GM21360 (cell line): ENCODE measurements around the gene WDR37.
"Not testable (repeated sequence)": the region's sequence is repeated elsewhere in the genome, so short reads cannot be mapped to it uniquely, and the experiment has no call there.

Experiments
- ATAC-seq: cut with Tn5 transposase; IDR thresholded peaks from one replicate; pipeline ENCODE4 v1.9.1; 2021; ENCODE audit warnings: mild to moderate bottlenecking, moderate library complexity; ENCODE audit not compliant: unreplicated experiment

The WDR37 gene

DNA sequence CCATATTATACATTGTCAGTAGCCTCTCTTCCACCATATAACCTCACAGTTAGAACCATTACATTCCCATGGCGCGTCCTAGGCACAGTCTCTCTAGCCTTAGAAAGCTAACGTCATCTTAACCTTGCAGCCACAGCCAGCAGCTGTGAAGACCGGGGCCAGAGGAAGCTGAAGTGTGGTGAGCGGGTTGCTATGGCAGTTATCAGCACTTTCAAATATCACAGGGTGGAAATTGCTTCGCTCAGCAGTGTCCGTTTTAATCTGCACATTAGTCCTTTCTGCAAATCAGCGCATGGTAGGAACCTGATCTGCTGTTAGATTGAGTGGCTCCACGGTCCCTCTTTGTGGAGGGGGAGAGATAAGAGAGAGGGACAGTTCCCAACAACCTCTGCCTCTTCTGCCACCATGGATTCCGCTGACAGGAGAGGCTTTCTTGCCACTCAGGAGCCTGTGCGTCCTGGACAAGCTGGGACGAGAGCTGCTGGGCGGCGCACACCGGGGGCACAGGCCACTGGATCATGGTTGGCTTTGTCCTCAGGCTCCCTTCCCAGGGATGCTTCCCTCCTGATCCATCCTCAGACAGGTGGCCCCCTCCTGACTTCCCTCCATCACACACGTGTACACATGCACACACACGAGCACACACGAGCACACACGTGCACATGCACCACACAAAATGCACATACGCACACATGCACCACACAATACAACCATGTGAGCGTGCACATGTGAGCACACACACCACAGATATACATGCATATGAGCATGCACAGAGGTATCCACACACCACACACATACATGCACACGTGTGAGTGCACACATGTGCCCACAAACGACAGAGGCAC, 93.8 kb downstream of the WDR37 start:
- no peak for ATAC-seq

DNA sequence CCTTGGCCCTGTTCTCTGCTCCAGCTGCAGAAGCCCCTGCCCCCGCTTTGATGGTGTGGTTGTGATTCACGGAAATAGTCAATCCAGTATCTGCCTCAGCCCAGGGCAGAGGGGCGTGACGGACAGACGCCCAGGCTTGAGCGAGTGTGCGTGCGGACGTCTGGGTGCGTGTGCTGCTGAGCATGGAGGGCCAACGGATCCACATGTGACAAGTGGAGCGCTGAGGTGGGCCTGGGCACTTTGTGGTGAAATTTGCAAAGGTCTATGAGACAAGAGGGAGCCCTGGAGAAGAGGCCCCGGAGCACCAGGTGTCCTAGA, 94.4 kb downstream of the WDR37 start:
- no peak for ATAC-seq

DNA sequence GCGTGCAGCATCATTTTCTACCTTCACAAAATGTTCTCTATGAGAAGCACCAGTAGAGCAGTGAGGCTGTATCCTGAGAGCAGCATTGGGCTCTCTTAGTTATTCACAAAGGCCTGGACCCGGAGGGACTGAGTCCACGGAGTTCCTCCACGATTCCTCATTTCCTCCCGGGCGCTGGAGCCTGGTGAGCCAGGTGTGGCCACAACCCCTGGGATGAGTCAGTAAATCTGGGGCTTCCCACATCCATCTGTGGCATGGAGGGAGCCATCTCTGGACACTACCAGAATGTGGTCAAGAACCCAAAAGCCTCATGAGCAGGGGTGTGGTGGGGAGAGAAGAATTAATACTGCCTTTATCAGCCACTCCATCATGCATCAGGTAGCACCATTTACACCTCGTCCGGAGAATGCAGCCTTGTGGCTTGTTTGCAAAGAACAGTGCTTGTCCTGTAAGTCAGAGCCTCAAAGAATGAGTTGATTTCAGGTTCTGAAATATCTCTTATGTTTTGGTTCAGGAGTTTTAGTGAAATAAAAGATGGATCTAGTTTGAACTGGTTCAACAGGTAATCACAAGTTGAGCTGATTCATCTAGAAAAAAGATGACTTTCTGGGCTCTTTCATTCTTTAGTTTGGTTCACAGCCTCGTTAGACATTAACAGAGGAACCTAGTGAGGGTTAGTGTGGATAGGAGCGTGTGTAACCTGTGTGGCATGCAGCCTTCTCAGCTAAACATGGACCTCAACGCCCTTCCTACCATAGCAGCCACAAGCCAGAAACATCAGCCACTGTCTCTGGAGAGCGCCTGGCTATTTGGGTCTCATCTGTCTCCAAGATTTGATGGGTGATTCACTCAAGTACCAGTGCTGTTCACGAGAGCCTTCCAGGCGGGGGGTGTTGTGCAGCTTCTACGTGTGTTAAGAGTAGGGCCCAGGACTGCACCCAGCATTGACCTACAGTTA, 95.2 kb downstream of the WDR37 start:
- ATAC-seq = no peak

DNA sequence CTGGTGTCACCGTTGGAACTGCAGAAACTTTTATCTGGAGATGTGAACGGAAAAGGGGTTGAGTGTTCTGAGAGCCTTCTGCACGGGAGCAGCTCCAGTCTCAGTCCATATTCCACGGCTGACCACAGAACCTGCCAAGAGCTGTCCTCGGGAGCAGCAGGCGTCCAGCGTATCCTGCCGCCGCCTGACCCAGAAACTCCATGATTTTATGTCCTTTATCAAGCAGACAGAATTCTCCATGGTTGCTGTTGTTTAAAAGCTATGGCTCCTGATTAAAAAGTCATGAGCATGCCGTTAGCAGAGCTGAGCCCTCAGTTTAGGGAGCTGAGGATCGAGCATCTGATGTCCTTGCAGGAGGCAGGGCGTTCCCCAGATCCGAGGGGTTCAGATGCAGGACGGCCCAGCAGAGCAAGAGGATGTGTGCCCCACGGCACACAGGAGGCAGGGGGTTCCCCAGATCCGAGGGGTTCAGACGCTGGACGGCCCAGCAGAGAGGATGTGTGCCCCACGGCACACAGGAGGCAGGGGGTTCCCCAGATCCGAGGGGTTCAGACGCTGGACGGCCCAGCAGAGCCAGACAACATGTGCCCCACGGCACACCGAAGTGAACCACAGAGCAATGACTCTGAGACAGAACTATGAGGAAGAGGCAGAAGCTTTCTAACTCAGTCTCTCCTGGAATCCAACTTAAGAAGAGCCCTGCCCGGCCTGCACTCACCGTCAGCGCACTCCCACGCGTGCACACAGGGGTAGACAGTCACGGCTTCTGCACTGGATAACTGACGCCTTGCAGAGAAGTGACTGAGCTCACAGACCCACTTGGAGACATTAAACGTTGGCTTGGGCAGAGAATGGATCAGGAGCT, 96.4 kb downstream of the WDR37 start:
- ATAC-seq = no peak

DNA sequence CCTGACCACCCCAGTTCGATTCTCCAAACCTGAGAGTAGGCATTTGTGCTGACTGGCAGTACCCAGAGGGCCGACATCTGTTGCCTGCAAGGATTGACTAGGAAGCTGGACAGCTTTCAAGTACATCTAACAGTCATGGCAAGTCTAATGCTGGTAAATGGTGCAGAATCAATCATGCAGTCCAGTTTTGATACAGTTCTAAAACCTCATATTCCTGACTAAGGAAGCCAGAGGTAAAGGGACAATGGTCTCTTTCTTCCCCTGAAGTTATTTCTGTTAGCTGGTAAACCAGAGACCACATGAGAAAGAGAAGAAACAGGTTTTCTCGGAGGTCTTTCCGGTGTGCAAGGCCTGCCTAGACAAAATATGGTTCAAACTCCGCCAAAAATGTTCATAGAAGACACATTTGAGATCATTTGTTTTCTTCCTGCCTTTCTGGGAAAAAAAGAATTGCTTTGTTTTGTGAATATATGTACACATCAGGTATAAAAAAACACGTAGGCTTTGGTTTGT, 97.1 kb downstream of the WDR37 start:
- ATAC-seq = no peak

DNA sequence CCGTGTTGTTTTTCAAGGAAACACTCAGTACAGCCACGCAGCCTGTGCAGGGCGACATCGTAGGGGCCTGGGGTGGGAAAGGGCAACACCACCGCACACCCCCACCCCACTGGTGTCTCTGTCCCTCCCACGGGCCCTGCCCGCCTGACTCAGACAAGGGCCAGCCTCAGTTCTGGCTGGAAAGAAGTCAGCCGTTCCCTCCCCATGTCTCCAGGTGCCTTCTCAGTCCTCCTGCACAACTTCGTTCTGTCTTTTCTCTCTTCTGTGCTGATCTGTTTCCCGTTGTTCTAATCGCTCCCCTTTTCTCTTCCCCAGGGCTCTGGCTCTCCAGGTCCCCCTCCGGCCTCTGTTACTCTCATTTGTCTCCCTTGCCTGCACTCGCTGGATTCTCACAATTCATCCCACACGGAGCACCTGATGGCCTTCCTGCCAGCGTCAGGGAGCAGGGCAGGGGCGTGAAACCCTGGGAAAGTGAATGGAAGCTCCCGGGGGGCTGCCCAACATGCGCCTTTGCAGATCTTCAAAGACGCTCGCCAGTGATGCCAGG, 97.7 kb downstream of the WDR37 start:
- no peak for ATAC-seq

DNA sequence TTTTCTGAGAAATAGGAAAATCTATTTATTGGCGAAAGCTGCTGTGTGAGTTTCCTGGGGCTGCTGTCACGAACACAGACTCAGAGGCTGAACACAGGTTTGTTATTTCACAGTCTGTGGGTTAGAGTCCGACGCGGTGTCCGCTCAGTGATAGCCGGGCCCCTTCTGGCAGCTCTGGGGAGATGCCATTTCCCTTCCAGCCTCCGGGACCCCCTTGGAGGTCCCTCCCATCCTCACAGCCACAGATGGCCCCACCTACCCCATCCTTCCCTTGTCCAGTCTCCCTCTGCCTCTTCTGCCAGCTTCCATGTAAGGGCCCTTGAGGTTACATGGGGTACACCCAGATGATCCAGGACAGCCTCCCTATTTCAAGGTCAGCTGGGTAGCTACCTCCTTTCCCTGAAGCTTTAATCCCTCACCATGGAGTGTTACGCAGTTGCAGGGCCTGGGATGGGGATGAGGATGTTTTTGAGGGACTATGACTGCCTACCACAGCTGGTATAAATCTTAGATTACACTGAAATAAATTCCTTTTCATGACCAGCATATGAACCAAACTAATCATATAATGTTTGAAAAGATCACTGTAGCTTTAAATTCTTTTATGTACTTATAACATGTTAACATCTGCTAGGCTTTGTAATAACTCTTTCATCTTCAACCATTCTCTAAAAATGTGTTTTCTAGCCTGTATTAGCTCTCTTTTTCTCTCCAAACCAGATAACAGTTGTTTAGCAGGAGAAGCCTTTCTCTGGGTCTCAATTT, 98.5 kb downstream of the WDR37 start:
- no peak for ATAC-seq

DNA sequence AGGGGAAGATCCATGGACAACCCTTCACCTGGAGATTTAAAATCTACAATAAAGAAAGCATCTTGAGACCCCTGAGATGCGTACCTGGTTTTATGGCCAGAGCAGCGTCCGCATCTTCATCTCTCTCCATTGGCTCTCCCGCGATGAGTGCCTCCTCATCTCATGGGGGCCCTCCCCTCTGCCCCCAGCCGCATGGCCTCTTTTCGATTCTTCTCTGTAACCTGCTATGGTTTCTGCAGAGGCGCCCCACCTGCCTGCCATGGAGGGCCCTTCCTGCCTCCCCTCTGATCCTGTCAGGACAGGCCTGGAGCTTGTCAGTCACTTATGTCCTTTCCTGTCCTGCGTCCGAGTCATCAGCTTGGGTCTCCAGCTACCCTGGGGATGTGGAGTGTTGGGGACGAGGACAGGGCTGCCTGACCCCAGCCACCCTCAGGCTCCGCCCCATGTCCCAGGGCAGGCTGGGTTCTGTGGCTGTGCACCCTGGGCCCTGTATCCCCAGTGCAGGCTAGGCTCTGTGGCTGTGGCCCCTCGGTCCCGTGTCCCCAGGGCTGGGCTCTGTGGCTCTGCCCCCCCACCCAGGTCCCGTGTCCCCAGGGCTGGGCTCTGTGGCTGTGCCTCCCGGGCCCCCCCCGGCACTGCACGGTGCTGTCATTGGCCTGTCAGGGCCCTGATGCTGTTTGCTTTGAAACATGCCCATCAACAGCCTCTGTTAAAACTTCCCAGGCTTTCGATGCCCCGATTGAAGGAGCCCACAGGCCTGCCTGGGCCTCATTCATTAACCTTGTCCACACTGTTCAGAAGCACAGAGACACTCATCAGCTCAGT, 99.8 kb downstream of the WDR37 start:
- no peak for ATAC-seq

DNA sequence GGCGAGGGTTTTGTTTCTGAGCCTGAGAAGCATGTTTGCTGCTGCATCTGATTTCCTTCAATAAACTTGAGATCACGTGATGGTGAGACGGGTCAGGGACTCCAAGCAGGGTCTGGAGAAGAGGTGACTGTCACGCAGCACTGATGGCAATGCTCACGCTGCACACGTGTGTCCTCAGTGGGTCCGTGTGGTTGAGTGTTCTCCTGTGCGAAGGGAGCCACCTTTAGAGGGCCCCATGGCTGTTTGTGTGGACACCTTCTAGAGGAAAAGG, 100.4 kb downstream of the WDR37 start:
- ATAC-seq = no peak

DNA sequence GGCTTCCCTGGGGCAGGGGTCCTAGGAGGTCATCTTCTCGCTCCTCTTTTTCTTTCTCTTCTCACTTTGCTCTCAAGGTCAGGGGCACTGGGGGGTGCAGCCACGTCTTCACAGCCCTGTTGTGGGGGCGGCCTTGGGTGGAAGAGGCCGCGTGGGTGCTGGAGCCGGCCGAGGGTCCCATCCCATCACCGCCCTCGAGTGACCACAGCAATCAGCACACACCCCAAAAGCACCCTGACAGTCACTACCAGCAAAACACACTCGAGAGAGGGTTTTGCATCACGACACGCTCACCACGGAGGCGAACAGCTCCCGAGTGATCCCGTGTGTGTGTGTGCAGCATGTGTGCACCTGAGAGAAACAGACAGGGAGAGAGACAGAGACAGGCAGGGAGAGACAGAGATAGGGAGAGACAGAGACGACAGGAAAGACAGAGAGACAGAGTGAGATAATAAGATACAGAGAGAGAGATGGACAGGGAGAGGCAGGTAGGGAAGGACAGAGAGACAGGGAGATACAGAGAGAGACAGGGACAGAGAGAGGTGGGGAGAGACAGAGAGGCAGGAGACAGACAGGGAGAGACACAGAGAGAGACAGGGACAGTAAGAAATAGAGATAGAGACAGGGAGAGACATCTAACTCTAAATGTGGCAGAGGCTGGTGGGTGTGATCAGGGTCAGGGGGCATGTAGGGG, 100.9 kb downstream of the WDR37 start:
- no peak for ATAC-seq

DNA sequence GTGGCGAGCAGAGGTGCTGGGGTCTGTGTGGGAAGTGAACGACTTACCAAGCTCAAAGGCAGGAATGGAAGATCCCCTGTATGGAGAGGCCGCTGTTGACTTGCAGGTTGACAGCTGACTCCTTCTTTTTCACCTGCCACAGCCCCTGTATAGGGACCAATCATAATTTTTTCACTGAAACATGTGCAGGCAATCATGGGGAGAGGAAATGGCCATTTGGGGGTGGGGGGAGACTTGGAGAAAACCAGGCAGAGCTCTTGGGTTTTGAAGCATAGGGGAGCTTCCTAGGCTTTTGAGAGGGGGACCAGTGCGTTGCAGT, 101.4 kb downstream of the WDR37 start:
- ATAC-seq = no peak

DNA sequence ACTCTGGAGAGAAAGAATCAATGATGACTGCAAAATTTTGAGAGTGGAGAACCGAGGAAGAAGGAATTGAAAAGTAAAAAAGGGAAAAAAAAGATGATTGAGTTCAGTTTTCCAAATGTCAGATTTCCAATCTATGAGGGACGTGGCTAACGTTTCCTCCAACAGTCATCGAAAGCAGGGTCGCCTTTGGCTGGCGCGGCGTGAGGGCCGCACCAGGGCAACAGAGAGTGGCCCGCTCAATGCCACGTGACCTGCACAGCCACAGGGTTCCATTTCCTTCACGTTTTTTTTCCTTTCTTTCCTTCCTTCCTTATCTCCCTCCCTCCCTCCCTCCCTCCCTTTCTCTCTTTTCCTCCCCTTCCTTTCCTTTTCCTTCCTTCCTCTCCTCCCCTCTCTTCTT, 101.9 kb downstream of the WDR37 start:
- ATAC-seq = no peak

DNA sequence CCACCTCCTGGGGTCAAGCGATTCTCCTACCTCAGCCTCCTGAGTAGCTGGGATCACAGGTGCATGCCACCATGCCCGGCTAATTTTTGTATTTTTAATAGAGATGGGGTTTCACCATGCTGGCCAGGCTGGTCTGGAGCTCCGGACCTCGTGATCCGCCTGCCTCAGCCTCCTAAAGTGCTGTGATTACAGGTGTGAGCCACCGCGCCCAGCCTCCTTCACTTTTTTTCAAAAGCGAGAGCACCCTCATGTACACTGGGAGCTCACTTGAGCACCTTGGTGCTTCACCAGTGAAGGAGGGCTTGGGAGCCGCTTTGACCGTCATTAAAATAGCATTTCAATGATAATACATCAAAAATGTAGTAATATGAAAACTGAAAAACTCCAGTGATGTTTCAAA, 102.4 kb downstream of the WDR37 start:
- not testable (repeated sequence) for ATAC-seq

DNA sequence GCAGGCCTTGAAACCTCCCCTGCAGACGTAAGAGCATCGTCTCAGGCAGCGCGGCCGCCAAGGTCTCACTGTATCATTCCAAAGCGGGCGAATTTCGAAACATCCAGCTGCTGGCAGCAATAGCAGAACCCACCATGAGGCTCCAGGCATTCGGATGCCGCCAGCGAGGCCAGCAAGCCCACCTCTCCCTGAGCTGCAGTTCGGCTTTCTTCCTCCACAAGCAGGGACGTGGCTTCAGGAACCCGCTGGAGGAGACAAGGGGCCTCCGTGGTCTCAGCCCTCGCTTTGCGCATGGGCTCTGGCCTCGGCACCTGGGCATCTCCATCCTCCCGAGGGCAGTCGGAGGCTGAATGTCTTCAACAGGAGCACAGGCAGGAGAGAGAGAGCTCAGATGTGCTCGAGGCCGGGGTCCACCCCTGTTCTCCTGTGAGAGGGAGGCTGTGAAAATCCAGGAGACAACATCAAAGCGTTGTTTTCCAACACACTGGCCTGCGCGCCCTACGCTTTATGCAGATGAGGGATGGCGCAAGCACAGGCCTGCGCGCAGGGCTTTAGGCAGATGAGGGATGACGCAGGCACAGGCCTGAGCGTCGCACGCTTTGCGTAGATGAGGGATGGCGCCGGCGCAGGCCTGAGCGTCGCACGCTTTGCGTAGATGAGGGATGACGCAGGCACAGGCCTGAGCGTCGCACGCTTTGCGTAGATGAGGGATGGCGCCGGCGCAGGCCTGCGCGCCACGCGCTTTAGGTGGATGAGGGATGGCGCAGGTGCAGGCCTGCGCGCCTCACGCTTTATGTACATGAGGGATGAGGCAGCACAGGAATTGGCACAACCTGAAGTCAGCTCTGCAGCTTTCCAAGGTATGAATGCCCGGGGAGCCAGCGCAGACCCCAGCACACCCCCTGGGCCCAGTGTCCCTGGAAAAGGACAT, 103.2 kb downstream of the WDR37 start:
- ATAC-seq = no peak

DNA sequence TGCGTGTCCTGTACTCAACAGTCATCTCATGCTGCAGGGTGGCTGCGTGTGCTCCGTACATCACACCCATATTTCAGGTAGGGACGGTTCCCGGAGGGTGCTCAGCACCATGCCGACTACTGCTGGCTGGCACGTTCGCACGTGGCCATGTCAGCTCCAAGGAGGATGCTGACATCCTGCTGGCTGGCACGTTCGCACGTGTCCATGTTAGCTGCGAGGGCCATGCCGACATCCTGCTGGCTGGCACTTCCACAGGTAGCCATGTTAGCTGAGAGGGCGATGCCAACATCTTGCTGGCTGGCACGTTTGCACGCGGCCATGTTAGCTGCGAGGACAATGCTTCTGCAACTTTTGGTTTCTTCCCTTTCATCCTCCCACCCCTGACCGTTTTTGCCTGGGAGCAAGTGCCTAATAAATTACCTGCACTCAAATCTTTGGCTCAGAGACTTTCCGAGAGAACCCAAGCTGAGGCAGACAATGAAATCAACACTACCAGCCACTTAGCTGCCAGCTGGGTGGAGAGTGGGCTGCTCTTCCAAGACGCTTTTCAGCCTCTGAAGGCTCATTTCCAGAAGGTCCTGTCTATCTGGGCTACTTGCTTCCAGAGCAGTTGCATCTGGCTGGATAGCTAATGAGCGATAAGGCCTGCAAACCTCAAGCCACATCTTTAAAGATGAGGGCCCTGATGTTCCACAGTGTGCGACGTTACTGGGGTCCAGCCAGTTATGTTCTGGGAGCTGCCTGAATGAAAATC, 104.6 kb downstream of the WDR37 start:
- no peak for ATAC-seq

DNA sequence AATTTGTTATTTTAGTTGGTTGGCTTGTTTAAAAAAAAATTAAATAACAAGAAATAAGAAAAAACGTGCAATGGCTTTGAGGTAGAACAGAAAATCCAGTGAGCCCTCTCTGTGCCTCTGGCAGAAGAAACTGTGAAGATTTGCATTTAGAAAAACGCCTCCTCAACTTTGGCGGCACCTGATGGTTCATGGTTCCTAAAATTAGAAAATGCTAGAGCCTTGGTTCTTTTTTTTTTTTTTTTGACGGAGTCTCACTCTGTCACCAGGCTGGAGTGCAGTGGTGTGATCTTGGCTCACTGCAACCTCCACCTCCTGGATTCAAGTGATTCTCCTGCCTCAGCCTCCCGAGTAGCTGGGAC, 105.1 kb downstream of the WDR37 start:
- ATAC-seq = not testable (repeated sequence)
